ENCODE data around the gene SLC35G6.

The SLC35G6 gene

DNA sequence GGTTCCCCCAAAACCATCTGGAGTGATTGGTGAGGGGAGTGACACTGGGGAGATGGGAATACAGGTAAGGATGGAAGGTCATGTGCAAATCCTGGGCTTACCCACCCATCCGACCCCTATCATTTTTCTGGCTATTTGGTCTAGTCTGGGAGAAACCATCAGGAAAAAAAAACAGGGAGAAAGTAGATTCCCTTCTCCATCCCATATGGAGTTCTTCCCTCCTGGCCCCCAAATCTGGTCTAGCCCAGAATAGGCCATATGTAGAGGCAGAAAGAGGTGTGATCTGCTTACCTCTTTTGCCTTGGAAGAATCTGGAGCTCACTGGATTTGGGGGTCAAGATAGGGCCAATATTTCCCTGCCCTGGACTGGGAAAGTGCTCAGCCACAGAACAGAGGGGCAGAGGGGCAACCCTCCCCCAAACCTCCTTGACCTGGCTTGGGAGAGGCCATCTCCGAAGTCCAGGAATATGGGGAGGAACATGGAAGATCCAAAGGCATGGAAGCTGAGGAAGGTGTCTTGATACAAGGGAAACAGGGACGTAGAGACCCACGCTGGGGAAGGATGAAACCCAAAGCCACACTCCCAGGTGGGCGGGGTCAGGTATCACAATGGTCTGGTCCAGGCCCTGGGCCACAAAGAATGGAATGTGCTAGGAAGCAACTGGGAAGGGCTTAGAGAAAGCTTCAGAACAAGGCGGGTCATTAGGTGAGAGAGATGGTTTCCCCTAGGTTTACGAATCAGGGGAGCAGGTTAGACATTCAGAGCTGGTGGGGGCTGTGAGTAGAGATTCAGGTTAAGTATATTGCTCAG lies 20.2 kb upstream of the SLC35G6 start:
- H3K4me3 ChIP-seq (ENCODE audit: low read depth, low read length) = no peak overlapping the region
- DNase-seq (ENCODE audit: low read depth, low spot score) = no peak
- in situ Hi-C loops (cut with HindIII; ENCODE audit: low sequenced_read_pairs) = no loop called here
- no peak for TF ChIP-seq CTCF (IDR thresholded peaks at IDR 0.05; ENCODE audit: low read depth, low read length)

DNA sequence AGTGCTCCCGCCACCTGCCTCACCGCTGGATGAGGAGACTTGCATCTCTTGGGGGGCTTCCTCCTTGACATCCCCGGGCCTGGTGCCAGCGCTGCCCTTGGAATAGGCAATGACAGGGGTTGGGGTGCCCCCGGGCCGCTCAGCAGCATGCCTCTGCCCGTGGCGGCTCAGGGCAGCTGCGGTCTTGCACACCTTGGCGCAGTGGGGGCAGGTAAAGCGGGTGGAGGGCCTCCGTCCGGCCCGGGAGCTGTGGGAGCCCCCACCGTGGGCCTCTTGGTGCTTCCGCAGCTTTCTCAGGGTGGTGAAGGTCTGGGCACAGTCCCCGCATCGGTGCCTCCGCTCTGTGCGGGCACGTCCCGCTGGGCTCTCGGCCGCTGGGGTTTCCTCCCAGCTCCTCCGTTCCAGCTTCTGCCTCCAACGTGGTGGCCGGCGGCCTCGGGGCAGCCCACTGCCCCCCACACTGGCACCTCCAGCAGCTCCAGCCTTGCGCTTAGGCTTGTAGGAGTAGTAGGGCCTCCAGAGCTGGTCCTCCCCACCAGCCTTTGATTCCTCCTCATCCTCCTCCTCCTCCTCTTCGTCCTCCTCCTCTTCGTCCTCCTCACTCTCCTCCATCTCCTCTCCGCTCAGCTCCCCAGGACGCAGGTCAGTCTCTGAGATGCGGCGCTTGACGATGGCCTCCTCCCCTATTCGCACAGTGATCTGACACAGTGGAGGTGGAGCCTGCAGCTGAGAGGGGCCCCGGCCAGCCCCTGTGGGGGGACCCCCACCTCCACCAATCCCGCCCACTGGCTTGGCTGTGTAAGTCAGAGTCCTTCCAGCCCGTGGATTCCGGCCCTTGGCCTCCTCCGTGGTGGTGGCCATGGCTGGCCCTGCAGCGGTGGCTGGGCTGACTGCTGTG lies 18.5 kb upstream of the SLC35G6 start:
- in situ Hi-C loops (cut with HindIII; ENCODE audit: low sequenced_read_pairs) = no loop called here
- DNase-seq (ENCODE audit: low read depth, low spot score) = no peak
- no peak overlapping the region for H3K4me3 ChIP-seq (ENCODE audit: low read depth, low read length)
- TF ChIP-seq CTCF (IDR thresholded peaks at IDR 0.05; ENCODE audit: low read depth, low read length) = no peak

DNA sequence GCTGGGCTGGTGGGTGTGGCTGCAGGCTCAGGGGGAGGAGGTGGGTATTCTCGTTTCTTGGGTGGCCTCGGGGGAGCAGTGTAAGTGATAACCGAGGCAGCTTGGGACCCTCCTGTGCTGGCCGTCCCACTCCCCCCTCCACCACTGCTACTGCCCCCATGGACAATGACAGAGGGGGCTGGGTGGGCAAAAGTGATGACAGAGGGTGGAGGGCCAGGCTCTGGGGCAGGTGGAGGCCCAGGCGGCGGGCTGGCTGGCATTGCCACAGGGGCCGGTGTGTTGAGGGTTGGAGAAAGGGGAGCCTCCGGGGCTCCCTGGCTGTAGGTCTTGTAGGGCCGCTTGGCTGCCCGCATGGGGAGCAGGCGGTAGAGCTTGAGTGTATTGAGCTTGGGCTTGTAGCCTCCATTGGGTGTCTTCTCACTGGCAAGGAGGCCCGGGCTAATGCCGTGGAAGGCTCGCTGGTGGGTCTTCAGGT lies 17.8 kb upstream of the SLC35G6 start:
- no peak for TF ChIP-seq CTCF (IDR thresholded peaks at IDR 0.05; ENCODE audit: low read depth, low read length)
- no peak overlapping the region for H3K4me3 ChIP-seq (ENCODE audit: low read depth, low read length)
- in situ Hi-C loops (cut with HindIII; ENCODE audit: low sequenced_read_pairs) = no loop called here
- no peak for DNase-seq (ENCODE audit: low read depth, low spot score)

DNA sequence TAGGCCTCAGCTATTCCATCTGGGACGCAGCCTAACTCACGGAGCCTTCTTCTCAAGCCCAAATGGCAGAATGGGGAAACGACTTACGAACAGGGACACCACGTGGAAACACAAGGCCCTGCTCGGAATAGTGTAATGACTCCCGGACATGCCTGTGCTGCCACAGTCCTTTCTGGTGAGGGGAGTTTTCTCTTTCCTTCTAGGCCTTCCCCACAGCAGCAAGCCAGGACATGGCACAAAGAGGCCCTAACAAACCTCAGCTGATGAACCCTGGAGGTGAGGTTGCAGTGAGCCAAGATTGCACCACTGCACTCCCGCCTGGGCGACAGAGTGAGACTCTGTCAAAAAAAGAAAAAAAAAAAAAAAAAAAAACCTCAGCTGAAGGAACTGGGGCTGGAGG lies 17.2 kb upstream of the SLC35G6 start:
- no peak for DNase-seq (ENCODE audit: low read depth, low spot score)
- TF ChIP-seq CTCF (IDR thresholded peaks at IDR 0.05; ENCODE audit: low read depth, low read length) = no peak
- H3K4me3 ChIP-seq (ENCODE audit: low read depth, low read length) = no peak overlapping the region
- in situ Hi-C loops (cut with HindIII; ENCODE audit: low sequenced_read_pairs) = no loop called here

DNA sequence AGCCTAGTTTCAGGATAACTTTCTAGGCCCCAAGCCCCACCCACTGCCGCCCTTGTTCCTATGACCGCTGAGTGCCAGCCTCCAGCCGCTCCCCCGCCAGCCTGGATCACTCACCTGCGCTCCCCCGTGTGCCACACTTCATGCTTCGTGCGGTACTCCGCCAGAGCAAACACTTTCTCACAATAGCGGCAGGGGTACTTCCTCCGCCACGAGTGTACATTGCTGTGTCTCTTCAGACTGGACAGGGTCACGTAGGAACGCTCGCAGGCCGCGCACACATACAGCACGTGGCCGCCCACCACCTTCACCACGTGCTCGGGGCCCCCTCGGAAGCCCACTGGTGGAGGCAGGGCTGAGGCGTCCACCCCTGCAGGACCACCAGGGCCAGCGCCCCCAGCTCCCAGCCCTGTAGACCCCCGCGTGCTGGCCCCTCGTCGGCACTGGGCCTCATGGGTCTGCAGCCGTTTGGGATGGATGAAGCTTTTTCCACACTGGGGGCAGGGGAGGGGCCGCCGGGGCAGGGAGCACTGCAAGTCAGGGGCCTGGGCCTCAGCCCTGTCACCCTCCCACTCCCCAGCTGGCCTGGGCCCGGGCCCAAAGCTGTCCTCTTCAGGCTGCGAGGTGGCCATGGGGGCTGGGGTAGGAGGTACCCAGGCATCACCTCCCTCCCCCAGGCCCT lies 15.5 kb upstream of the SLC35G6 start:
- no peak for TF ChIP-seq CTCF (IDR thresholded peaks at IDR 0.05; ENCODE audit: low read depth, low read length)
- in situ Hi-C loops (cut with HindIII; ENCODE audit: low sequenced_read_pairs) = no loop called here
- no peak overlapping the region for H3K4me3 ChIP-seq (ENCODE audit: low read depth, low read length)
- DNase-seq (ENCODE audit: low read depth, low spot score) = no peak

DNA sequence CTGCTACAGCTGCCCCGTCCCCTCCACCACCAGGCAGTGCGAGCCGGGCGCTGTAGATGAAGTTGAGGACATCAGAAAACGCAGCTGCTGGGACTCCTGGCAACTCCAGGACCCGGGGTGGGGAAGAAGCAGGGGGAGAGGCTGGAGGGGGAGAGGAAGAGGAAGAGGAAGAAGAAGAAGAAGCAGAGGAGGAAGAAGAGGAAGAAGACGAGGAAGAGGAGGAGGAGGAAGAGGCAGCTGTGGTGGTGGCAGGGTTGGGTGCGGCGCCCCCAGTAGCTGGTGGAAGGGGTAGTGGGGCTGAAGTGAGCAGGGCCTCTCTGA lies 15.0 kb upstream of the SLC35G6 start:
- in situ Hi-C loops (cut with HindIII; ENCODE audit: low sequenced_read_pairs) = no loop called here
- no peak overlapping the region for H3K4me3 ChIP-seq (ENCODE audit: low read depth, low read length)
- no peak for TF ChIP-seq CTCF (IDR thresholded peaks at IDR 0.05; ENCODE audit: low read depth, low read length)
- DNase-seq (ENCODE audit: low read depth, low spot score) = no peak

Data from astrocyte of the spinal cord (primary cell).